ENCODE data around the gene FGFR3.

The FGFR3 gene

DNA sequence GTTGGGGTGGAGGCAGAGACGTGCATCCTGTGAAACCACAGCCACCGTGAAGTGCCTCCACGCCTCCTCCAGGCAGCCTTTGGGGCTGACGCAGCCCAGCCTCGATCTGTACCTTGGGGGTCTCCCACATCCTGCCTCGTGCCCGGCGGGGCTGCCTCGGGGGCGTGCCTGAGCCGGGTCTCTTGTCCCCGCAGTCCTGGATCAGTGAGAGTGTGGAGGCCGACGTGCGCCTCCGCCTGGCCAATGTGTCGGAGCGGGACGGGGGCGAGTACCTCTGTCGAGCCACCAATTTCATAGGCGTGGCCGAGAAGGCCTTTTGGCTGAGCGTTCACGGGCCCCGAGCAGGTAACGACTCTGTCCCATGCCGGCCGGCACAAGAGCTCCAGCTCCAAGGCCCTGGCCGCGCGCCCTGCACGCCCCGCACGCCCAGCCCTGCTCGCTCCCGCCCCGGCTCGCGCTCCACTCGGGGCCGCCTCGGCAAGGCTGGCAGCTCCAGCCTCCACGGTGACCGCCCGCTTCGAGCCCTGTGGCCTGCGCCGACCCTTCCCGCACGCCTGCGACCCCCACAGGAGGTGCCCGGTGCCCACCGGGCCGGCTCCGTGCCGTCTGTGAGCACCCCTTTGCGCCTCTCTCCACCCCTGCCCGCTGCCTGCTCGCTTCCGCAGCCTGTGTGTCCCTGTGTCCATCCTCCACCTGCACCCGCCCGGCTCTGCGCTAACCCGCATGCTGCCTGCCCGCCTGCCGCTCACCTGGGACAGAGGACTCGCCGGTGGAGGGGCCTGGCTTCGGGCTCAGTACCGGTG is 9.8 kb downstream of the FGFR3 start:
- no peak for DNase-seq (ENCODE audit: low spot score)

DNA sequence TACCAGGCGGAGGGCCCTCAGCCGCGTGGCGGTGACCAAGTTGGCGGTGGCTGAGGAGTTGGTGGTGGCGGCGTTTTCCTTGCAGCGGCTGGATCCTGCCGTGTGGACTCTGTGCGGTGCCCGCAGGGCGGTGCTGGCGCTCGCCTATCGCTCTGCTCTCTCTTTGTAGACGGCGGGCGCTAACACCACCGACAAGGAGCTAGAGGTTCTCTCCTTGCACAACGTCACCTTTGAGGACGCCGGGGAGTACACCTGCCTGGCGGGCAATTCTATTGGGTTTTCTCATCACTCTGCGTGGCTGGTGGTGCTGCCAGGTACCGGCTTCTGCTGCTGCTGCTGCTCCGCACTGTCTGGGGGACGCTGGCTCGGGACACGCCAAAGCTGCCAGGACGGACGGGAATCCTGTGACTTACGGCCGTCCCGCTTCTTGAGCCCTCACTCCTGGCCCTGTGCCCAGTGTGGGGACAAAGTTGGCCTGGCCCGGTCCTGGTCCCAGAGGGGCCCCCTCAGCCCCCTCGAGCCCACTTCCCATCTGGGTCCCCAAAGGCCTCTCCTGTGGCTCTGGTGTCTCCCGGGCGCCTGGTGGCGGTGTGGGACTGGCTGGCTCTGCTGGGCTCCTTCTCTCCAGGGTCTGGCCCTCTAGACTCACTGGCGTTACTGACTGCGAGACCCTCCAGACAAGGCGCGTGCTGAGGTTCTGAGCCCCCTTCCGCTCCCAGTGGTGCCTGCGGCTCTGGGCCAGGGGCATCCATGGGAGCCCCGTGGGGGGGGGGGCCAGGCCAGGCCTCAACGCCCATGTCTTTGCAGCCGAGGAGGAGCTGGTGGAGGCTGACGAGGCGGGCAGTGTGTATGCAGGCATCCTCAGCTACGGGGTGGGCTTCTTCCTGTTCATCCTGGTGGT is 10.7 kb downstream of the FGFR3 start:
- DNase-seq (ENCODE audit: low spot score), result no peak

DNA sequence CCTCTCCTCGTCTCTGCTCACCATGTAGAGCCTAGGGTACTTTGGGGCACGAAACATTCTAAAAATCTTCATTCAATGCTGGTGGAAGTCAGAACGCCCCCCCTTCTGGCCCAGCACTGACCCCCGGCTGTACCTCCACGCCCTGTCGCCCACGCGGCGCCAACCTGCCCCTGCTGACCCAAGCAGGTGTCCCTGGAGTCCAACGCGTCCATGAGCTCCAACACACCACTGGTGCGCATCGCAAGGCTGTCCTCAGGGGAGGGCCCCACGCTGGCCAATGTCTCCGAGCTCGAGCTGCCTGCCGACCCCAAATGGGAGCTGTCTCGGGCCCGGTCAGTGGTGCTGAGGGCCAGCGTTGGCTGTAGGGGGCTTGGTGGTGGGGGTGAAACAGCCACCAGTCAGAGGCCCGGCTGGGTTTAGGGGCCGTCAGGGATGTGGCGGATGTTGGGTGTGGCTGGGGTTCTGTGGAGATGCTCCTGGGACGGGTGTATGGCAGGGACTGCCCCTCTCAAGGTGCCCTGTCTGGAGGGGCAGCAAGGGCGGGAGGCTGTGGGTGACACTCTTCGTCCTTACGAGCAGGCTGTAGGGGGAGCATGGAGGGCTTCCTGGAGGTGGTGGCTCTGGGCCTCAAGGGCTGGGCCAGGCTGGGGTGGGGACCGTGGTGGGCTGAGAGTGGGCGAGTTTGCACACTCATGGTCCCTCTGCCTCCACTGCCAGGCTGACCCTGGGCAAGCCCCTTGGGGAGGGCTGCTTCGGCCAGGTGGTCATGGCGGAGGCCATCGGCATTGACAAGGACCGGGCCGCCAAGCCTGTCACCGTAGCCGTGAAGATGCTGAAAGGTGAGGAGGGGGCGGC is 11.8 kb downstream of the FGFR3 start:
- DNase-seq (ENCODE audit: low spot score), result no peak

DNA sequence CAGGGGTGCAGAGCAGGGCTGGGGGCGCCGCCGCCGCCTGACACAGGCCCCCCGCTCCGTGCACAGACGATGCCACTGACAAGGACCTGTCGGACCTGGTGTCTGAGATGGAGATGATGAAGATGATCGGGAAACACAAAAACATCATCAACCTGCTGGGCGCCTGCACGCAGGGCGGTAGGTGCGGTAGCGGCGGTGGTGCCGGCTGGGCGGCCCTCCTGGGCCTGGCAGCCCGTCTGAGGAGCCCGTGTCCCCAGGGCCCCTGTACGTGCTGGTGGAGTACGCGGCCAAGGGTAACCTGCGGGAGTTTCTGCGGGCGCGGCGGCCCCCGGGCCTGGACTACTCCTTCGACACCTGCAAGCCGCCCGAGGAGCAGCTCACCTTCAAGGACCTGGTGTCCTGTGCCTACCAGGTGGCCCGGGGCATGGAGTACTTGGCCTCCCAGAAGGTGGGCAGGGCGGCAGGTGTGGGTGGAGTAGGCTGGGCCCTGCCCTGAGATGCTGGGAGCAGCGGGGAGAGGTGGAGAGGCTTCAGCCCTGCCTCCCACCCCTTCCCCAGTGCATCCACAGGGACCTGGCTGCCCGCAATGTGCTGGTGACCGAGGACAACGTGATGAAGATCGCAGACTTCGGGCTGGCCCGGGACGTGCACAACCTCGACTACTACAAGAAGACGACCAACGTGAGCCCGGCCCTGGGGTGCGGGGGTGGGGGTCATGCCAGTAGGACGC is 12.6 kb downstream of the FGFR3 start:
- no peak for DNase-seq (ENCODE audit: low spot score)

DNA sequence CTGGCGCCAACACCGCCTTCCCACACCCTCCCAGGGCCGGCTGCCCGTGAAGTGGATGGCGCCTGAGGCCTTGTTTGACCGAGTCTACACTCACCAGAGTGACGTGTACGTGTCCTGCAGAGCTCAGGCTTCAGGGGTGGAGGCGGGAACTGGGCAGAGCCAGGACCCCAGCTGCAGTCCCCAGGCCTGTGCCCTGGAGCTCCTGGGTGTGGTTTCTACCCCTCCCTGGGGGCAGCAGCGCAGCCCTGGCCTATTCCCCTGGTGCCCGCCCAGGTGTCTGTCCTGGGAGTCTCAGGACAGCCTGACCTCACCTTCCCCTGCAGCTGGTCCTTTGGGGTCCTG is 13.1 kb downstream of the FGFR3 start:
- no peak for DNase-seq (ENCODE audit: low spot score)

DNA sequence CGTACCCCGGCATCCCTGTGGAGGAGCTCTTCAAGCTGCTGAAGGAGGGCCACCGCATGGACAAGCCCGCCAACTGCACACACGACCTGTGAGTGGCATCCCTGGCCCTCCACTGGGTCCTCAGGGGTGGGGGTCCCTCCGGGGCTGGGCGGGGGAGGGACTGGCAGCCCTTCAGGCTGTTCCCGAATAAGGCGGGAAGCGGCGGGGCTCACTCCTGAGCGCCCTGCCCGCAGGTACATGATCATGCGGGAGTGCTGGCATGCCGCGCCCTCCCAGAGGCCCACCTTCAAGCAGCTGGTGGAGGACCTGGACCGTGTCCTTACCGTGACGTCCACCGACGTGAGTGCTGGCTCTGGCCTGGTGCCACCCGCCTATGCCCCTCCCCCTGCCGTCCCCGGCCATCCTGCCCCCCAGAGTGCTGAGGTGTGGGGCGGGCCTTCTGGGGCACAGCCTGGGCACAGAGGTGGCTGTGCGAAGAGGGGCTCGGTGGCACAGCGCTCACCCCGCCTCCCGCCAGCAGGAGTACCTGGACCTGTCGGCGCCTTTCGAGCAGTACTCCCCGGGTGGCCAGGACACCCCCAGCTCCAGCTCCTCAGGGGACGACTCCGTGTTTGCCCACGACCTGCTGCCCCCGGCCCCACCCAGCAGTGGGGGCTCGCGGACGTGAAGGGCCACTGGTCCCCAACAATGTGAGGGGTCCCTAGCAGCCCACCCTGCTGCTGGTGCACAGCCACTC is 13.7 kb downstream of the FGFR3 start:
- no peak for DNase-seq (ENCODE audit: low spot score)

DNA sequence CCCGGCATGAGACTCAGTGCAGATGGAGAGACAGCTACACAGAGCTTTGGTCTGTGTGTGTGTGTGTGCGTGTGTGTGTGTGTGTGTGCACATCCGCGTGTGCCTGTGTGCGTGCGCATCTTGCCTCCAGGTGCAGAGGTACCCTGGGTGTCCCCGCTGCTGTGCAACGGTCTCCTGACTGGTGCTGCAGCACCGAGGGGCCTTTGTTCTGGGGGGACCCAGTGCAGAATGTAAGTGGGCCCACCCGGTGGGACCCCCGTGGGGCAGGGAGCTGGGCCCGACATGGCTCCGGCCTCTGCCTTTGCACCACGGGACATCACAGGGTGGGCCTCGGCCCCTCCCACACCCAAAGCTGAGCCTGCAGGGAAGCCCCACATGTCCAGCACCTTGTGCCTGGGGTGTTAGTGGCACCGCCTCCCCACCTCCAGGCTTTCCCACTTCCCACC is 14.3 kb downstream of the FGFR3 start:
- DNase-seq (ENCODE audit: low spot score), result no peak

DNA sequence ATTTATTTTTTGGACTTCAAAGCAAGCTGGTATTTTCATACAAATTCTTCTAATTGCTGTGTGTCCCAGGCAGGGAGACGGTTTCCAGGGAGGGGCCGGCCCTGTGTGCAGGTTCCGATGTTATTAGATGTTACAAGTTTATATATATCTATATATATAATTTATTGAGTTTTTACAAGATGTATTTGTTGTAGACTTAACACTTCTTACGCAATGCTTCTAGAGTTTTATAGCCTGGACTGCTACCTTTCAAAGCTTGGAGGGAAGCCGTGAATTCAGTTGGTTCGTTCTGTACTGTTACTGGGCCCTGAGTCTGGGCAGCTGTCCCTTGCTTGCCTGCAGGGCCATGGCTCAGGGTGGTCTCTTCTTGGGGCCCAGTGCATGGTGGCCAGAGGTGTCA is 15.3 kb downstream of the FGFR3 start:
- DNase-seq (ENCODE audit: low spot score), result no peak

DNA sequence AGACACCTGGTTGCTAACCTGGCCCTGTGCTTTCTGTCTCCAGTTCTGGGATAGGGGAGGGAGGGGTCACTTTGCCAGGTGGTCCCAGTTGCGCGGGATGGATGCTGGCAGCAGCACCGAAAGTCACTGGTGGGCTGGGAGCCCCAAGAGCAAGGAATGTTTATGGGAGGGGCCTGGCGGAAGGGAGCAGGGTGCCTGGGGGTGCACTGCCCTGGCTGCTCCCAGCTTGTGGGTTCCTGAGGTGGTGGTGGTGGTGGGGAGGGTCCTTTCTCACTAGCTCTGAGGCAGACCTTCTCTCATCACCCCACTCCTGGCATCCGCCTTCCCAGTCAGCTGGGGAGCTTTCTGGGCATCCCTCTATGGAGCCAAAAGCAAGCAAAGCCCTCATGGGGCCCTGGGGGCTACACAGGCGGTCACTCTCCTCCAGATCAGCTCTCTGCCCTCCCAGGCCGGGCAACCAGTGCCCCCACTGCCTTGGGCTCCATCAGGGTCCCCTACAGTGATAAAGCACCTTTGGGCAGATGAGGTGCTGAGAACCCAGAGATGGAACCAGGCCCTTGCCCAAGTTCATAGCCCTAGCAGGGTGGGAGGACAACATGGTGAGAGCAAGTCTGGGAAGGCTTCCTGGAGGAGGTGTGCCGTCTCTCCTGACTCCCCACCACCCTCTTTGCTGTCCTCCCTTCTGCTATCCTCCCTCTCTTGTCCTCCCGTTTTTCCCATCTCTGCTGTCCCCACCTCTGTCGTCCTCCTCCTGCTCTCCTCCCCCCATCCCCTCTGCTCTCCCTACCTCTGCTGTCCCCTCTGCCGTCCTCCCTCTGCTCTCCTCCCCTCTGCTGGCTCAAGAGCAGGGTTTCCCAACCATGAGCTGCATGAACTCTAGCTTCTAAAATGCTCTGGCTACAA is 16.0 kb downstream of the FGFR3 start:
- DNase-seq (ENCODE audit: low spot score), result no peak

DNA sequence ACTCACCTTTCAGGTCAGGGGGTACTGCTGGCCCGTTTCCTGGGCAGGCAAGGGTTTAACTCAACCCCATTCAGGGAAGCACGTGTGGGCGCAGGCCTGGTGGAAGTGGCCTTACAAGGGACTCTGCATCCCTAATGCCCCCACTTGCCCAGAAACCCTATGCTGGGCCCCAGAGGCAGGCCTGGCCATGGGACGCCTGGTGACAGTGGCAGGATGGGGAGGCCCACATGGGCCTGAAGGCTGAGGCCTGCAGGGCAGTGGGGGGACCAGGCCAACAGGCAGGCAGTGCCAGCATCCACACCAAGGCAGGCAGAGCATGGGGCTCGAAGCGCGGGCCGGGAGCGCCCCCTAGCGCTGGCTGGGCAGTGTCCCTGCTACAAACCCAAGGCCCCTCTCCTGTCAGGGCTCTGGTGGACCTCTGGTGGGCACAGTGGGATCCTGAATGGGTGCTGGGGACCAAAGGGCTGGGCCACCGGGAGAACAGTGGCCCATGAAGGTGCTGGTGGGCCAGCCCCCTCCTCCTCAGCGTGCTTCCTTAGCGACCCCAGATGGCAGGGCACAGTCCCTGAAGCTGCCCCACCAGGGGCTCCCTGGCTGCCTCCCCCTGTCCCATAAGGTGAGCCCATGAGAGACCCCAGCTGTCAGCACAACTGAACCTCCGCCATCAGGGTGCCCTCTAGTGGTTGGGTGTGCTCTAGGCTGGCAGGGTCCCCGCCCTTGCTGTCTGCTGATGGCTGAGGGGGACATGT is 16.8 kb downstream of the FGFR3 start:
- peak; percentile 69 for DNase-seq (ENCODE audit: low spot score)

DNA sequence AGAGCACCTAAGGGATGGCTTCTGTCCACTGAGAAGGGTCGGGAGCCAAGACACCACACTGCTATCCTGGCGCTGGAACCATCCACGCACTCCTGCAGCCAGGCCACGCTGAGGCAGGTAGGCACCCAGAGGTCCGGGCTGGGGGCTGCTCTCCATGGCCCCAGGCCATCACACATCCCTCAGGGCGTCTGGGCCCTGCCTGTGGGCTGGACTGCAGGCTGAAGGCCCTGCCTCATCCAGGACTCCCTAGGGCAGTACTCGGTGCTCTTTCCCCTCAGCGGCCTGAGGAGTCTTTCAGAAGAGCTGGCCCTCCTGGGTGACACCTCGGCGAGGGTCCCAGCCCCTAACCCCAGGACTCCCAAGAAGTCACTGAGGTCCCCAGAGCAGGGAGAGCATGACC is 17.7 kb downstream of the FGFR3 start:
- DNase-seq (ENCODE audit: low spot score), result no peak

DNA sequence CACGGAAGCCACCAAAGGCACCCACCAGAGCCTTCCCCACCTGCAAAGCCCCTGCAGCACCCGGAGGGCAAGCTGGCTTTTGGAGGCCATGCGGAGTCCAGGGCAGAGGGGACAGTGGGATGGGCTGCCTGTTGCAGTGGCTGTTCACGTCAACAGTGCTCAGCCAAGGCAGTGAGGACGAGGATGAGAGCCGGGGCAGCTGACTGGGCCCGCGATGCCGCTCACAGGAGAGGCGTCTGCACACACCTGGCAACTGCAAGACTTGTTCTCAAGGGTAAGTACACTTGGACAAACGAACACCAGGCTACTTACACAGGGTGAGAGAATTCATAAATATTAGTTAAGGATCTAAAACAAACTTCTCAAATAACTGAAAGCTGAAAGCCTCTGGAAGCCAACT is 19.6 kb downstream of the FGFR3 start:
- no peak for DNase-seq (ENCODE audit: low spot score)

DNA sequence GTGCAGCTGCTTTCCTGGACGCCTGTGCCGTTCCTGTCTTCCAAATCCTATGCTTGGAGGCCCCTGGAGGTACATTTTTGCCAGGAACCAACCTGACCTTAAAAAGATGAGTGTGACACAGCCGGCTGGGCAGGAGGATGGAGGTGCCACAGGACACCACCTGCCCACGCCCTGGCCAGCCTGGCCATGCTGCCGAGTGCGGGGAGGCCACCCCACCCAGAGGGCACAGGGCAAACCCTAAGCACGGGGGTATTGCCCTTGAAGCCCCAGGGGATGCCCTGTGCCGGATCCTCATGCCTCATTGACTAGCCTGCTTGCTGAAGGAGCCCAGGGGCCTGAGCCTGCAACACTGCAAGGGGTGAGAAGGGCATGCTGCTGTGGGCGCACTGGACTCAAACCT is 20.1 kb downstream of the FGFR3 start:
- DNase-seq (ENCODE audit: low spot score), result no peak

DNA sequence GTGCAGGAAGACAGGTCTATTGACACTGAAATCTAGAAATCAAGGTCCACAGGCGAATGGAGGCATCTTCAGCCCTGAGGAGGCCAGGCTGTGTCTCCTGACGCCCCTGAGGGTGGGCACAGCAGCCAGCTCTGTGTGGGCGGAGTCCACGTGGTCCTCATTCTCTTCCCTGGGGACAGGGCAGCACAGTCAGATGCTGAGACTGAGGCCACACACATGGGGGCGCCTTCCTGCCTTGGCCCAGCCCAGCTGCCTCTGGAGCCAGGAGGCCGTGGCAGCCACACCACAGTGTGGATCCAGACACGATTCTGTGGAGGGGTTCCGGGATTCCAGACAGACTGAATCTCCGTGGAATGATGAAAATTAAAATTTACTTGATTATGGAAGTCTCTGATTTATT is 20.8 kb downstream of the FGFR3 start:
- no peak for DNase-seq (ENCODE audit: low spot score)

DNA sequence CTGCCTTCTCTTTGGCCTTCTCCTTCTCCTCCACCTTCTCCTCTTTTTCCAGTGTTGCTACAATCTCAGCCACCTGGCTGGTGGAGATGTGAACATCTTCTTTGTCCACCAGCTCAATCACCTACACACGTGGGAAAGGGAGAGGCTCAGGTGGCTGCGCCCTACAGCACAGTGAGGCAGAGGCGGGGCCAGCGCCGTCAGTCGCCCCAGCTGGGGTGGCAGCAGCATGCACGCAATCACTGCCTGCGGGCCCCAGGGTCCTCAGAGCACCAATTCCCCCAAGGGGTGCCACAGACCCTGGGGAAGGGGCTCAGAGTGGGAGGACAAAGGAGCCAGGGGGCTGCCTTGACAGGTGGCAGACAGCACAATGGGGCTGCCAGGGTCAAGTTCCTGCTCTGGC is 21.4 kb downstream of the FGFR3 start:
- no peak for DNase-seq (ENCODE audit: low spot score)

DNA sequence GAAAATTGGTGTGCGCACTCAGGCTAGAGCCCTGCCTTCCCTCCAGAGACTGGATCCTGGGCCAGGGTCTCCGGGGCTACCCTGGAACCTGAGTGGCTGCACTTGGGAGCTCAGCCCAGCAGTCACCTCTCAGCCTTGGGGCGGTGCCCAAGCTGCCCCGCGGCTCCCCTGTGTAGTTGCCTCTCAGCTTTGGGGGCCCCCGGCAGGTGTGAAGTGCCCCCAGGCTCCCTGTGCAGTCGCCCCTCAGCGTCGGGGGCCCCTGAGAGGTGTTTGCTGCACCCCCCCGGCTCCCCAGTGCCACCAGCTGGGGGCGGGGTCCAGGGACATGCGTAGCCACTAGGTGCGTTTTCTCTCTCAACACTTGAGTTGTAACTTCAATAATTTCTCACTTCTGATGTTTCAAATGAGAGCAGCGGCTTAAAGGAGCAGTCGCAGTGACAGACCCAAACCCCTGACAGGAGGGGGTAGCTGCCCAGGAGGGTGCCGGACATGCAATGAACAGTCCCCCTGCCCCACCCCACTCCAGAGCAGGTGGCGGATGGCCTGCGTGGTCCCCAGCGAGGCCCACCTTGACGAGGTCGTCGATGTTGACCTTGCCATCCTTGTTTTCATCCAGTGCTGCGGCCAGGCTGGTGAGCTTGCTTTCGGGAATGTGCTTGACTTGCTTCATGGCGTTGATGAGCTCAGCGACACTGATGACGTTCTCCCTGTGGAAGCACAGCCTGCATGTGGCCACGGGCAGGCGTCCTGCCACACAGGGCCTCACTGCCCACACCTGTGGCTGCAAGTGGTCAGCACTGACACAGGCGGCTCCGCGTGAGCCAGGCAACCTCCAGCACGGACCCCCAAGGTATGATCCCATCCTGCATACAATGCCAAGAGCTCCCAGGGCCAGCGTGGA is 22.3 kb downstream of the FGFR3 start:
- DNase-seq (ENCODE audit: low spot score), result no peak

DNA sequence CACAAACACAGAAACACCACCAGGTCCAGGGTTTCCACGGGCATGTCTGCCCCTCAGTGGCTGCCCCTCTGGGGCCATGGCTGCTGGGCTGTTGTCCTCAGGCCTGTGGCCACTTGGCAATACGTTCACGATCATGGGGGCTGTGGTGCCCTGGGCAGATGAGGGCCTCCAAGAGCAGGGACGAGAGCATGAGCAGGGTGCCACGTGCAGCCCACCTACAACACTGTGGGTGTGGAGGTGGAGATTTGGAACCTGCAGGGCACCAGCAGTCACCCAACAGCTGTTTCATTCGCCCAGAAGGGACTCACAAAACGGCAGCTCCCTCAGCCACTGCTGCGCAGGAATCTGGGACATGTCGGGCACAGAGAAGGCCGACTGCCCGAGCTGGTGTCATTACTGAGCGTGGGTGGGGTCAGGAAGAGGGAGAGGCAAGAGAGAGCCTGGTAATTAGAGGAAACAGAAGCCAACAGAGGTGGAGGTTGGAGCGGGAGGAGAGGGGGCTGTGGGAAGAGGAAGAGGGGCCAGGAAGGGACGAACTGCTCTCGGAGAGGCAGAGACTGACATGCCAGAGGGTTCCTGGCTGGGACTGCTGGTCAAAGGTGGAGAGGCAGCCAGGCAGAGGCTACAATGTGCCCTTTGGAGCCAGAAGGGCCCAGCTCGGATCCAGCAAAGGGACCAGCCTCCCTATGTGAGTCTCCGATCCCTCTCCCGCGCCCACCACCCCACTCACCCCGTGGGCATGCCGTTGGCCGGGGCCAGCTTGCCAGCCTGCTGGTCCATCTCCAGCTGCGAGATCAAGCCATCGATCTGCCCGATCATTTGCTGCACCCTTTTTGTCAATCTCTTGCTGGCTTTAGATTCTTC is 23.1 kb downstream of the FGFR3 start:
- no peak for DNase-seq (ENCODE audit: low spot score)
